NCI-H2227 (cell line): ENCODE results near the gene GMPR2.

Experiments used
- DNase-seq: peaks from one replicate; lab custom pipeline; 2025; ENCODE audit not compliant: unreplicated experiment; lab: John Stamatoyannopoulos, UW

Gene GMPR2

DNA sequence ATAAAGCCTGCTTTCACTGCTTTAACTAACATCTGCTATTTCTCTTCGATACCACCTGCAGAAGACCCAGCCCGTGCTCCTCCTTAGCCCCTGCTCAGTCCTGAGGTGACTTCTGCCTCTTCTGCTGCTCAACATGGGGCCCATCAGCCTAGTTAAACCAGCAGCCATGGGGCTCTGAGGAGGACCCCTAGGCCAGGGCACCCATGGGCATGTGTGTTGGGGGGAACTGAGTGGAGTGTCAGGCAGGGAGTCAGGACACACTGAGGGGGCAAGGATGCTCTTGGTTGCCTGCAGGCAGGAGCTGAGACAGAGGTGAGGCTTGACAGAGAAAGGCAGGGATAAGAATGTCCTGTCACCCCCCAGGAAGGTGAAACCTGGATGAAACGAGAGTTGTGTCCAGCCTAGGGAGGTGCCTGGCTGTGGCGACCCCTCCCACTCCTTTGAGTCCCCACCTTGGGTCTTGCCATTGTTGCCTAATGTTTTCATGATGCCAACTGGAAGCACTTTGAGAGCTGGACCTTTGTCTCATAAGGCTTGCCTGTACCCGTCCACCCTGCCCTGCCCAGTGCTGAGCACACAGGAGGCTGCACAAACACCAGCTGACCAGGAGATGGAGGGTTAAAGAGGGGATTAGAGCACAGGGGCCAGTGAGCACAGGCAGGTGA, 51.2 kb downstream of the GMPR2 start:
- DNase-seq = no peak

DNA sequence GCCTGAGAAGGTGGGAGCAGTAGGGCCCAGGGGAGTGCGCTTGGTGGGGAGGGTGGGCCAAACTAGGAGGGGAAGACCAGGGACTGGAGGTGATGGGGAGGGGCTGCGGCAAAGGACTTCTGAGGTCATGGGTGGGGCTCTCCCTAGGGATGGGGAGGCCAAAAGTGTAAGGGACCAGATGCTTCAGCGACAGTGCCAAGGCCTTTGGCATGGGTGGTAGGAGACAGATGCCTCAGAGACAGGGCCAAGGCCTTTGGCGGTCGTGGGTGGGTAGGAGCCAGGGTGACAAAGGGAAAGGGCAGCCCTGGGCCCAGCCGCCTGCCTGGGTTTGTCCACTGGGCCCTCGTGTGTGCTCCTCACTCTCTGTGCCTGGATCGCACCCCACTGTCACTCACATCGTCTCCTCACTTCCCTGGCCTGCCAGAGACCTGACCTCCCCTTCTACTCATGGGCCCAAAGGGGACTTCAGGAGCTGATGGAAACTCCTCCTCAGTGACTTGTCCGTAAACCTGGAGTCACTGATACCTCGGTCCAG, 51.8 kb downstream of the GMPR2 start:
- DNase-seq = no peak

DNA sequence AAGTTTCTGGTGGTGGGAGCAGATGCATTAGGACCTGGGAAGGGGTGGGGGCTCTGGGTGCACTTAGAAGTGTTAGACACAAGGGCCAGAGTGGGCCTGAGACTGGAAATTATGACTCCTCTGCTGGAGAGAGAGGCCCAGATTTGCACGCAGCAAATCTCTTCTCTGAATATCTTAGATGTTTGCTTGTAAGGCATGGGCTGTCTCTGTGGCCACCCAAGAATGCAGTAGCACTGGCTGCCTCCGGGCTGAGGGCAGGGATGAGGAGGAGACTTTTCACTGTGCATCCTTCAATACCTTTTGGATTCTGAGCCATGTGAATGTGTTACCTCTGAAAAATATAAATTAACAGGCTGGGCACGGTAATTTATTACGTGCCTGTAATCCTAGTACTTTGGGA, 52.6 kb downstream of the GMPR2 start:
- DNase-seq = no peak

DNA sequence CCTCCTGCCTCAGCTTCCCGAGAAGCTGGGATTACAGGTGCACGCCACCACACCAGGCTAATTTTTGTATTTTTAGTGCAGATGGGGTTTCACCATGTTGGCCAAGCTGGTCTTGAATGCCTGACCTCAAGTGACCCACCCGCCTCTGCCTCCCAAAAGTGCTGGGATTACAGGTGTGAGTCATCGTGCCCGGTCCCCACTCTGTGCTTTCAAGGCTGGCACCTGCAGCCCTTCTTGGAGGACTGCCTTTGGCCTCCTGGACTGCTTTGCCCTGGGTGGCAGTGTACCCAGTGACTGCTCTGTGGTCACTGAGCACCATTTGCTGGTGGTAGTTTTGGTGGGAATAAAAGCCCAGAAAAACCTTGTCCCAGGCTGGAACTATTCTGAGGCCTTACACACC, 54.3 kb downstream of the GMPR2 start:
- no peak for DNase-seq
